GM18520 (cell line): ENCODE data around the gene CKMT1B.
"Not testable (repeated sequence)": the region's sequence is repeated elsewhere in the genome, so short reads cannot be mapped to it uniquely, and the experiment has no call there.

ENCODE experiments used
- ATAC-seq: cut with Tn5 transposase; IDR thresholded peaks from one replicate; pipeline ENCODE4 v1.9.1; 2021; ENCODE audit not compliant: unreplicated experiment

The CKMT1B gene

GRCh38 chr15:43593328-43594190 is at the start of gene CKMT1B:
TSS of gene CKMT1B (plus strand) at chr15:43594027. CDS start at chr15:43594219, 192 bp downstream.
- not testable (repeated sequence) for ATAC-seq

GRCh38 chr15:43544266-43544665 is 49.6 kb upstream of the CKMT1B start:
- ATAC-seq: no peak

GRCh38 chr15:43545426-43545825 is 48.4 kb upstream of the CKMT1B start:
- no peak for ATAC-seq

GRCh38 chr15:43547539-43547938 is 46.3 kb upstream of the CKMT1B start:
- ATAC-seq: no peak

- ATAC-seq: no peak
Measured at GRCh38 chr15:43550527-43551363, 43.1 kb upstream of the CKMT1B start.

GRCh38 chr15:43552256-43552655 is 41.6 kb upstream of the CKMT1B start:
- no peak for ATAC-seq

- ATAC-seq: no peak
Measured at GRCh38 chr15:43552986-43553385, 40.8 kb upstream of the CKMT1B start.

- ATAC-seq: not testable (repeated sequence)
Measured at GRCh38 chr15:43562753-43563152, 31.1 kb upstream of the CKMT1B start.

- not testable (repeated sequence) for ATAC-seq
Measured at GRCh38 chr15:43563793-43564192, 30.0 kb upstream of the CKMT1B start.

- not testable (repeated sequence) for ATAC-seq
Measured at GRCh38 chr15:43566615-43567014, 27.2 kb upstream of the CKMT1B start.

- ATAC-seq: not testable (repeated sequence)
Measured at GRCh38 chr15:43574607-43575006, 19.2 kb upstream of the CKMT1B start.

- peak; percentile 97 for ATAC-seq
Measured at GRCh38 chr15:43589778-43590466, 3.9 kb upstream of the CKMT1B start, which contains the start of gene PPIP5K1. TSS of gene PPIP5K1 (minus strand) at chr15:43590208. CDS start at chr15:43584504, 5,704 bp downstream.

GRCh38 chr15:43592841-43593240 is 986 bp upstream of the CKMT1B start:
- not testable (repeated sequence) for ATAC-seq

GRCh38 chr15:43599131-43599530 is 5.3 kb downstream of the CKMT1B start:
- not testable (repeated sequence) for ATAC-seq

GRCh38 chr15:43600200-43600599 is 6.4 kb downstream of the CKMT1B start:
- not testable (repeated sequence) for ATAC-seq

GRCh38 chr15:43602233-43602632 is 8.4 kb downstream of the CKMT1B start:
- ATAC-seq: not testable (repeated sequence)

GRCh38 chr15:43617750-43618149 is 23.9 kb downstream of the CKMT1B start:
- ATAC-seq: not testable (repeated sequence)

- not testable (repeated sequence) for ATAC-seq
Measured at GRCh38 chr15:43618700-43619099, 24.9 kb downstream of the CKMT1B start, which contains the start of gene STRC. TSS of gene STRC (minus strand) at chr15:43618800. CDS start at chr15:43618722, 78 bp downstream.

- not testable (repeated sequence) for ATAC-seq
Measured at GRCh38 chr15:43622068-43622799, 28.4 kb downstream of the CKMT1B start.

GRCh38 chr15:43625106-43625505 is 31.3 kb downstream of the CKMT1B start:
- ATAC-seq: no peak
